Retinal pigment epithelial cell (primary cell): ENCODE measurements around the gene EBF3.

Experiments
- DNase-seq: peaks from one replicate; pipeline ENCODE4 v3.0.0-alpha.2; 2010; ENCODE audit warnings: low read depth
- H3K4me3 ChIP-seq: 2 replicates; pipeline ENCODE4 v1.5.1; 2011; ENCODE audit warnings: mild to moderate bottlenecking, low read length, control low read depth, moderate library complexity
- CTCF ChIP-seq: conservative IDR thresholded peaks from 2 replicates; pipeline ENCODE4 v1.5.1; 2011; ENCODE audit warnings: low read depth, low read length, control low read depth, inconsistent platforms

The EBF3 gene

GRCh38 chr10:129967579-129968019 lies 3.5 kb upstream of the EBF3 start:
- H3K4me3 ChIP-seq, result no peak overlapping the region
- no peak for DNase-seq
- TF ChIP-seq CTCF, result no peak

- H3K4me3 ChIP-seq, result no peak overlapping the region
- no peak for TF ChIP-seq CTCF
- no peak for DNase-seq
Measured at GRCh38 chr10:129966889-129967578, 3.0 kb upstream of the EBF3 start.

GRCh38 chr10:129966370-129966888 lies 2.4 kb upstream of the EBF3 start:
- no peak overlapping the region for H3K4me3 ChIP-seq
- no peak for DNase-seq
- no peak for TF ChIP-seq CTCF

GRCh38 chr10:129965959-129966358 lies 1.9 kb upstream of the EBF3 start:
- no peak overlapping the region for H3K4me3 ChIP-seq
- no peak for TF ChIP-seq CTCF
- no peak for DNase-seq

GRCh38 chr10:129965425-129965808 lies 1.3 kb upstream of the EBF3 start:
- no peak for TF ChIP-seq CTCF
- no peak overlapping the region for H3K4me3 ChIP-seq
- no peak for DNase-seq

GRCh38 chr10:129964611-129965424 lies 744 bp upstream of the EBF3 start:
- no peak overlapping the region for H3K4me3 ChIP-seq
- no peak for DNase-seq
- no peak for TF ChIP-seq CTCF
